GM12864 (cell line): ENCODE results near the gene TTLL5.

ENCODE experiments used
- DNase-seq: peaks from one replicate; pipeline ENCODE4 v3.0.0-alpha.2; 2011; ENCODE audit warnings: low read depth
- H3K4me3 ChIP-seq: 2 replicates; pipeline ENCODE4 v1.5.1; 2011; ENCODE audit warnings: mild to moderate bottlenecking, low read depth, low read length, control low read depth
- CTCF ChIP-seq: IDR thresholded peaks from 2 replicates; pipeline ENCODE4 v1.5.1; 2011; ENCODE audit warnings: low read depth, mild to moderate bottlenecking, moderate library complexity, low read length, control low read depth, inconsistent platforms; ENCODE audit errors: missing control alignments

Gene TTLL5

GRCh38 chr14:75993567-75994041 lies 332.6 kb downstream of the TTLL5 start:
- peak; percentile 3 for TF ChIP-seq CTCF
- H3K4me3 ChIP-seq = no peak overlapping the region
- DNase-seq = no peak

GRCh38 chr14:75995372-75996041 lies 334.5 kb downstream of the TTLL5 start:
- TF ChIP-seq CTCF = no peak
- H3K4me3 ChIP-seq = no peak overlapping the region
- DNase-seq = no peak

GRCh38 chr14:75996488-75996887 lies 335.4 kb downstream of the TTLL5 start:
- TF ChIP-seq CTCF = no peak
- no peak overlapping the region for H3K4me3 ChIP-seq
- DNase-seq = no peak

- no peak for DNase-seq
These were observed 338.6 kb downstream of the TTLL5 start for GRCh38 chr14:75999511-76000190.

GRCh38 chr14:76002383-76002782 lies 341.3 kb downstream of the TTLL5 start:
- no peak for TF ChIP-seq CTCF
- no peak for DNase-seq
- H3K4me3 ChIP-seq = no peak overlapping the region

More at GRCh38 chr14:75999511-76000190, 338.6 kb downstream of the TTLL5 start:
- no peak for TF ChIP-seq CTCF
- no peak overlapping the region for H3K4me3 ChIP-seq
